GM12878 (cell line): ENCODE data around the gene ABHD17A.

ENCODE experiments used
- CBX3 ChIP-seq: fragments of 200-600 bp; sonication (generic); IDR thresholded peaks from 2 replicates; pipeline ENCODE4 v1.6.1; 2016; ENCODE audit warnings: low read depth, borderline replicate concordance
- EP300 ChIP-seq, 2 experiments: fragments of 150-350 bp in 1 of 2; IDR thresholded peaks; 2 replicates each; pipeline ENCODE4 v1.6.1; 2011 to 2012; ENCODE audit warnings: low read depth in 2 of 2, low read length in 2 of 2, borderline replicate concordance in 1 of 2, improper control_type of control experiment in 1 of 2, inconsistent platforms in 1 of 2; ENCODE audit not compliant: control insufficient read depth in 1 of 2
- EZH2 ChIP-seq: IDR thresholded peaks from 2 replicates; pipeline ENCODE4 v1.6.1; 2012; ENCODE audit warnings: low read depth, mild to moderate bottlenecking, control low read depth, inconsistent platforms, low read length, borderline replicate concordance; ENCODE audit not compliant: control insufficient read depth
- NFYA ChIP-seq: IDR thresholded peaks from 2 replicates; pipeline ENCODE4 v1.6.1; 2011; ENCODE audit warnings: low read depth, mild to moderate bottlenecking, low read length, improper control_type of control experiment, borderline replicate concordance
- POU2F2 ChIP-seq: IDR thresholded peaks from 3 replicates; pipeline ENCODE4 v1.6.1; 2011; ENCODE audit warnings: low read depth, mild to moderate bottlenecking, low read length, borderline replicate concordance
- TARDBP ChIP-seq: IDR thresholded peaks from 2 replicates; pipeline ENCODE4 v1.6.1; 2016; ENCODE audit warnings: borderline replicate concordance

DNA sequence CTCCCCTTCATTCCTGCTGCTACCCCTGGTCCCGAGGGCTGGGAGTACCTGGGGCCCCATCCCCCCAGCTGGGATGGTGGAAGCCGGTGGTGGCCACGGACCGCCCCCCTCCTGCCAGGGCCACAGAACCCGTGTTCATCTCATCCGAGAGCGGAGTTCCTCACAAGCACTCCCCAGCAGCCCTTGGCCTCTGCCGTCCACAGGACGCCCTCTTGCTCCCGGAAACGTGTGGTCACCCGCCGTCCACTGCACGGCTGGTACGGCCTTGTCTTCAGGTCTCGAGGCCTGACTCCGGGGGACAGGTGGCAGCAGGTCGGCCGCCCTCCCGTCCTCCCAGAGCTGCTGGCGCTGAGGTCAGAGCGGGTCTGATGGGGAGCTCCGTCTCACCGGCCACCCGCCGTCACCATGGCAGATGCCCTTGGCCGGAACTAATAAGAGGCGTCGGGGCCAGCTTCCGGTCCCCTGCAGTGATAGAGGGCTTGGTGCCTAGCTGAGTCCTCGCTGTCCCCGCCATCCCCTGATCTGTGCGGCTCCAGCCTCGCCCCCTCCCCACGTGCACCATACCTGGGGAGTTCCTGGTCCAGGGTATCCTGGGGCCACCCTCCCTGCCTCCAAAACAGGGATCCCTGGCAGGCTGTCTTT lies 39.1 kb upstream of the ABHD17A start:
- TF ChIP-seq NFYA (no peak), EP300 (IDR thresholded peaks at IDR 0.05; ENCODE audit: borderline replicate concordance in 1 of 2, control insufficient read depth in 1 of 2, low read depth in 2 of 2, low read length in 2 of 2) (no peak), TARDBP (no peak), CBX3 (no peak), EZH2 (no peak), POU2F2 (no peak)
